GM13976 (cell line): ENCODE data around the gene ADAM12.
"Not testable (repeated sequence)": the region's sequence is repeated elsewhere in the genome, so short reads cannot be mapped to it uniquely, and the experiment has no call there.

Experiments
- DNase-seq: peaks from one replicate; pipeline ENCODE4 v3.0.0; 2012; ENCODE audit warnings: low spot score
- in situ Hi-C: fragments of 300-500 bp; cut with MboI; formaldehyde crosslinking; loops from one replicate; pipeline ENCODE4 v1.12.0; 2022; ENCODE audit warnings: low sequenced_read_pairs, mixed read lengths, inconsistent platforms; ENCODE audit not compliant: unreplicated experiment
- TF ChIP-seq, protein P1 (sequence below): IDR thresholded peaks from 2 replicates; pipeline ENCODE4 v1.5.1; 2012; ENCODE audit warnings: borderline replicate concordance, mild to moderate bottlenecking; ENCODE audit not compliant: insufficient read depth; ENCODE audit errors: extremely low read depth, missing control alignments, control extremely low read depth

ADAM12 gene

DNA sequence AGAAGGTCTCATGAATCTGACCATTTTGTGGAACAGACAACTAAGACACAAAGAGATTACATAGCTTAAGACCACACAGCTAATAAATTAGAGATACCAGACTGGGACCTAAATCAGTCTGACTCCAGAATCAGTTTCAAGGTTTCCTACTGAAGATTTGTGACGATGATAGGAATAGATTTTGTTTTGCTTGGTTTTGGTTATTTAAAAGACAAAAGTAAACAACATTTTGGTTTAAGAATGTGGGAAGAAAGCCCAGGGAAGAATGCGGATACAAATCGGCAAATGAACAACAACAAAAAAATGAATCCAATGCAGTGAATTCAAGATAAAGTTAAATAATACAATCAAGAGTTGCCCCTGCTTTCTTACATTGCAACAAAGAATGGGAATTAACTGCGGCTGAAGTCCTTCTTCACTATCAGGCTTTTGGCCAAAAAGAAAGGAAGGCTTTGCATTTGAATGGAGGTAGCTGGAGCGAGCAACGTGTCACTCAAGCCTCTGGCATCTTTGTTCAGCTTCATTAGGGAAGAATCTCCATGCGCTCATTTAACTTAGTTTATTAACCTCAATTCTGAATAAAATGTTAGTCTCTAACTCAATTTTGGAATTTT lies 210.8 kb downstream of the ADAM12 start:
- in situ Hi-C loops, result no loop called here
- TF ChIP-seq, protein P1, sequence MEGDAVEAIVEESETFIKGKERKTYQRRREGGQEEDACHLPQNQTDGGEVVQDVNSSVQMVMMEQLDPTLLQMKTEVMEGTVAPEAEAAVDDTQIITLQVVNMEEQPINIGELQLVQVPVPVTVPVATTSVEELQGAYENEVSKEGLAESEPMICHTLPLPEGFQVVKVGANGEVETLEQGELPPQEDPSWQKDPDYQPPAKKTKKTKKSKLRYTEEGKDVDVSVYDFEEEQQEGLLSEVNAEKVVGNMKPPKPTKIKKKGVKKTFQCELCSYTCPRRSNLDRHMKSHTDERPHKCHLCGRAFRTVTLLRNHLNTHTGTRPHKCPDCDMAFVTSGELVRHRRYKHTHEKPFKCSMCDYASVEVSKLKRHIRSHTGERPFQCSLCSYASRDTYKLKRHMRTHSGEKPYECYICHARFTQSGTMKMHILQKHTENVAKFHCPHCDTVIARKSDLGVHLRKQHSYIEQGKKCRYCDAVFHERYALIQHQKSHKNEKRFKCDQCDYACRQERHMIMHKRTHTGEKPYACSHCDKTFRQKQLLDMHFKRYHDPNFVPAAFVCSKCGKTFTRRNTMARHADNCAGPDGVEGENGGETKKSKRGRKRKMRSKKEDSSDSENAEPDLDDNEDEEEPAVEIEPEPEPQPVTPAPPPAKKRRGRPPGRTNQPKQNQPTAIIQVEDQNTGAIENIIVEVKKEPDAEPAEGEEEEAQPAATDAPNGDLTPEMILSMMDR, result no peak
- DNase-seq, result no peak

DNA sequence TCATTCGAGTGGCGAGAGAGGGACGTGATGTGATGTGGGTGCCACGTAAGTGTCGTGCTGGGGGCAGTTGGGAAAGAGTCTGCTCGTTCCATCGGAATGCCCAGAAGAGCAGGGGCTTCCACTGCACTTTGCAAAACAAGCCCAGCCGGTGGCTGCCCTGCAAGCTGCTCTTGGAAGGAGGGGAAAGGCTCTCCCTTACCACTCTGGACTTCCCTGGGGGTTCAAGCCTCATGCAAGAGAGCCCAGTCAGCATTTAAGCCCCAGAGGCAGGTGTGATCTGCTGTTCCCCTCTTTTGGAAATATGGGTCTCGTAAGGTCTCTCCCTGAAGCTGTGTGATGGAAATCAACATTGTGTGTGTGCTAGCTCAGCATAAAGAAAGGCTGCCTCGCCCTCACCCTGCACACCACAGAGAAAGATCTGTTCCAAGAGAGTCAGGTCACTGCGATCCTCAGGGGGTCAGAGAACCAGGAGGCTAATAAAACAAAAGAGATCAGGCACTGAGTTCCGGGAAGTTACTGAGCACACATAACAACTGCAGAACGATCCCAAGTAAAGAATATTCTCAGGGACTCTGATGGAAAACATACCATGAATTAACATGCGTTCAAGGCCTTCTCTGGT lies 212.5 kb downstream of the ADAM12 start:
- TF ChIP-seq, protein P1, result no peak
- DNase-seq, result no peak
- in situ Hi-C loops, result no loop called here

DNA sequence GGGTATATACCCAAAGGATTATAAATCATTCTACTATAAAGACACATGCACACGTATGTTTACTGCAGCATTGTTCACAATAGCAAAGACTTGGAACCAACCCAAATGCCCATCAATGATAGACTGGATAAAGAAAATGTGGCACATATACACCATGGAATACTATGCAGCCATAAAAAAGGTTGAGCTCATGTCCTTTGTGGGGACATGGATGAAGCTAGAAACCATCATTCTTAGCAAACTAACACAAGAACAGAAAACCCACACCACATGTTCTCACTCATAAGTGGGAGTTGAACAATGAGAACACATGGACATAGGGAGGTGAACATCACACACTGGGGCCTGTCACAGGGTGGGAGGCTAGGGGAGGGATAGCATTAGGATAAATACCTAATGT lies 215.5 kb downstream of the ADAM12 start:
- in situ Hi-C loops, DNase-seq: not testable (repeated sequence)

DNA sequence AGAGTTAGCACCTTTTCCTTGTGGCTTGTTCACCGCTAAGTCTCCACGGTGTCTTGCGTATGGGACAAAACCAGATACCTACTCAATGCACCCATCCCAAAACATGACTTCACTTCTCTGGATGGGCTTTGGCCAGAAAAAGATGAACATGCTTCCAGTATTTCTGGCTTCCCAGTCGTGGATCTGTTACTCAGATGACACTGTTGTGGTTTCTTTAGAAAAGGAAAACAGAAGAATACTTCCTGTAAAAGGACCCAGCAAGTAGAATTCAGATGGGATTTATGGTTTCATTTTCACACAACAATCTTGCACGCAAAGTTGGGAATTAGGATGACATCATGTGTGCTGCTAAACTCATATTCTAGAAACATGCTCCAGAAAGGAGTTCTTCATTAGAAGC lies 216.7 kb downstream of the ADAM12 start:
- TF ChIP-seq, protein P1, result no peak
- no peak for DNase-seq
- in situ Hi-C loops, result no loop called here

DNA sequence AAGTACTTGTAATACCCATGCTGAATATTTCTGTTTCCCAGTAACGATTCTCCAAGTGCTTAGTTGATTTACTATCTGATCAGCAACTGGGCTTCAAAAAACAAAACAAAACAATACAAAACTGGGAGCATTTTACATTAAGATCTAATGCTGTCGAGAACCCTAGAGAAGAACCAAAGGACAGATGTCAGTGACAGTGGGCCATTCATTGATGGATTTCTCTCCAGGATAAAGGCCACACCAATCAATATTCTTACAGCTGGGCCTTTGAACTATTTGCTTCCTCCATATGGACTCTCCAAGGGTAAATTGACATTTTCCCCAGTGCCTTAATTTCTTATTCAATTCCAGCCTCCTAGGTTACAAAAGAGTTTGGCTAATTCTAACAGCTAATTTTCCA lies 217.5 kb downstream of the ADAM12 start:
- TF ChIP-seq, protein P1, result no peak
- no peak for DNase-seq
- in situ Hi-C loops, result no loop called here

DNA sequence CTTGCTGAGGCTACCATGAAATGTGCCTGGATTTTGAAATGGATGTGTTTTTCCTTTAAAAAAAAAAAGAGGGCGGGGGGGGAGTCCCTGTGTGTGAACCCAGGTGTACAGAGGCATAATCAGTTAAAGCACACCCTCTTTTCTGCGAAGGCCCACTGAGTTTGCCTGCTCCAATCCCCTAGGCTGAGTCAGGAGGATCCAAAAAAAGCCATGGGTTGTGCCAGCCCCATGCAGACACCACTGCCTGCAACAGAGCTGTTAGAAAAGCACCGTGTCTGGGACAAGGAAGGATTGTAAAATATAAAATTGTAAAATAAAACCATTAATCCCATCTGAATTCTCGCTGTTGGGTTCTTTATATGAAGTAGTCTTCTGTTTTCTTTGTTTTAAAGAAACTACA lies 217.9 kb downstream of the ADAM12 start:
- DNase-seq, result no peak
- in situ Hi-C loops, result no loop called here
- TF ChIP-seq, protein P1, result no peak

DNA sequence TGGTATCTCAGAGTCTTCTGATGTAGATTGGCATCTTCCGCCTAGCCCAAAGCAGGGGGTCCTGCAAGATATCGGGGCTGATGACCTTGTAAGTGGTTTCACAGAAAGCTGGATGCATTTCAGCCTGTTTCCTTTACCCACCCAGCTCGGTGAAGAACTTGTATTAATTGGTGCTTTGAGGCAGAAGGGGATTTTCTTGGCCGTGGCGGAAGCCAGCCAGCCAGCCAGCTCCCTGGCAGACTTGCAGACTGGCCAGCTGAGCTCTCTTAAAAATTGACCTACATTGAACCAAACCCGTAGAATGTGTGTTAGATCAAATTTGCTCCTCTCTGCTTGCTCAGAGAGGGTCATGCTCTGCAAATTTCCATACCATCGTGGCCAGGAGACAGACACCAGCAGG lies 218.4 kb downstream of the ADAM12 start:
- TF ChIP-seq, protein P1, result no peak
- in situ Hi-C loops, result no loop called here
- DNase-seq, result no peak
